Activated naive CD8-positive, alpha-beta T cell (primary cell): Measurements from ENCODE around the gene EDN2.

ENCODE experiments used
- H3K27ac Mint-ChIP-seq: one replicate; pipeline ENCODE4 v1.8.0; 2021; ENCODE audit warnings: mixed read lengths
- H3K27me3 Mint-ChIP-seq: one replicate; pipeline ENCODE4 v1.8.0; 2021; ENCODE audit warnings: mixed read lengths
- H3K36me3 Mint-ChIP-seq: one replicate; pipeline ENCODE4 v1.8.0; 2021; ENCODE audit warnings: mixed read lengths
- H3K4me1 Mint-ChIP-seq: one replicate; pipeline ENCODE4 v1.8.0; 2021; ENCODE audit warnings: low read depth, mixed read lengths
- H3K4me3 Mint-ChIP-seq: one replicate; pipeline ENCODE4 v1.8.0; 2021; ENCODE audit warnings: mild to moderate bottlenecking, mixed read lengths
- H3K9me3 Mint-ChIP-seq: one replicate; pipeline ENCODE4 v1.8.0; 2021; ENCODE audit warnings: low read depth, mixed read lengths

EDN2 gene

GRCh38 chr1:41510531-41511238, 26.2 kb upstream of the EDN2 start:
- H3K4me1 Mint-ChIP-seq: no peaks in the 10 kb centered on the region
- H3K9me3 Mint-ChIP-seq: no peaks in the 10 kb centered on the region
- no peak overlapping the region for H3K27ac Mint-ChIP-seq
- no peak overlapping the region for H3K4me3 Mint-ChIP-seq
- H3K27me3 Mint-ChIP-seq: no peaks in the 10 kb centered on the region
- H3K36me3 Mint-ChIP-seq: peaks cover 9% of the 10 kb centered on the region

- Mint-ChIP-seq H3K9me3 (no peaks in the 10 kb centered on the region), H3K27ac (peak overlapping the region; percentile 41), H3K36me3 (peaks cover 9% of the 10 kb centered on the region)
These were observed 24.8 kb upstream of the EDN2 start for GRCh38 chr1:41509270-41509671.

GRCh38 chr1:41508290-41508689, 23.8 kb upstream of the EDN2 start:
- Mint-ChIP-seq H3K36me3 (peaks cover 7% of the 10 kb centered on the region), H3K27me3 (no peaks in the 10 kb centered on the region), H3K27ac (no peak overlapping the region), H3K4me3 (no peak overlapping the region), H3K9me3 (no peaks in the 10 kb centered on the region), H3K4me1 (no peaks in the 10 kb centered on the region)

More at GRCh38 chr1:41509270-41509671, 24.8 kb upstream of the EDN2 start:
- Mint-ChIP-seq H3K4me1 (no peaks in the 10 kb centered on the region), H3K4me3 (no peak overlapping the region), H3K27me3 (no peaks in the 10 kb centered on the region)

GRCh38 chr1:41507836-41508235, 23.4 kb upstream of the EDN2 start:
- H3K4me1 Mint-ChIP-seq: no peaks in the 10 kb centered on the region
- H3K27me3 Mint-ChIP-seq: no peaks in the 10 kb centered on the region

GRCh38 chr1:41507110-41507720, 22.7 kb upstream of the EDN2 start:
- Mint-ChIP-seq H3K27me3 (no peaks in the 10 kb centered on the region), H3K4me3 (no peak overlapping the region), H3K4me1 (no peaks in the 10 kb centered on the region), H3K27ac (peak overlapping the region; percentile 64), H3K9me3 (no peaks in the 10 kb centered on the region), H3K36me3 (peaks cover 7% of the 10 kb centered on the region)

More at GRCh38 chr1:41507836-41508235, 23.4 kb upstream of the EDN2 start:
- no peak overlapping the region for H3K4me3 Mint-ChIP-seq
- H3K36me3 Mint-ChIP-seq: peaks cover 7% of the 10 kb centered on the region
- no peaks in the 10 kb centered on the region for H3K9me3 Mint-ChIP-seq
- peak overlapping the region; percentile 64 for H3K27ac Mint-ChIP-seq

GRCh38 chr1:41504114-41505035, 19.9 kb upstream of the EDN2 start:
- H3K27ac Mint-ChIP-seq: peak overlapping the region; percentile 23
- H3K9me3 Mint-ChIP-seq: no peaks in the 10 kb centered on the region
- H3K4me1 Mint-ChIP-seq: no peaks in the 10 kb centered on the region
- no peak overlapping the region for H3K4me3 Mint-ChIP-seq
- no peaks in the 10 kb centered on the region for H3K27me3 Mint-ChIP-seq
- no peaks in the 10 kb centered on the region for H3K36me3 Mint-ChIP-seq

- Mint-ChIP-seq H3K9me3 (no peaks in the 10 kb centered on the region), H3K36me3 (no peaks in the 10 kb centered on the region), H3K4me3 (no peak overlapping the region), H3K27me3 (no peaks in the 10 kb centered on the region), H3K27ac (no peak overlapping the region), H3K4me1 (no peaks in the 10 kb centered on the region)
These were observed 19.1 kb upstream of the EDN2 start for GRCh38 chr1:41503538-41504113.

- Mint-ChIP-seq H3K4me1 (no peaks in the 10 kb centered on the region), H3K9me3 (no peaks in the 10 kb centered on the region), H3K36me3 (no peaks in the 10 kb centered on the region), H3K27me3 (no peaks in the 10 kb centered on the region), H3K27ac (no peak overlapping the region), H3K4me3 (no peak overlapping the region)
These were observed 18.4 kb upstream of the EDN2 start for GRCh38 chr1:41502912-41503311.

GRCh38 chr1:41501581-41501980, 17.1 kb upstream of the EDN2 start:
- H3K27ac Mint-ChIP-seq: no peak overlapping the region
- H3K27me3 Mint-ChIP-seq: no peaks in the 10 kb centered on the region
- no peaks in the 10 kb centered on the region for H3K9me3 Mint-ChIP-seq
- H3K36me3 Mint-ChIP-seq: no peaks in the 10 kb centered on the region
- H3K4me1 Mint-ChIP-seq: no peaks in the 10 kb centered on the region
- H3K4me3 Mint-ChIP-seq: no peak overlapping the region

- Mint-ChIP-seq H3K4me3 (no peak overlapping the region), H3K36me3 (no peaks in the 10 kb centered on the region), H3K9me3 (no peaks in the 10 kb centered on the region), H3K27ac (no peak overlapping the region), H3K27me3 (no peaks in the 10 kb centered on the region), H3K4me1 (no peaks in the 10 kb centered on the region)
These were observed 16.5 kb upstream of the EDN2 start for GRCh38 chr1:41500781-41501518.

- Mint-ChIP-seq H3K27ac (no peak overlapping the region), H3K36me3 (no peaks in the 10 kb centered on the region), H3K4me3 (no peak overlapping the region), H3K9me3 (no peaks in the 10 kb centered on the region), H3K27me3 (no peaks in the 10 kb centered on the region), H3K4me1 (peaks cover 5% of the 10 kb centered on the region)
These were observed 15.9 kb upstream of the EDN2 start for GRCh38 chr1:41500378-41500777.

GRCh38 chr1:41499591-41499990, 15.1 kb upstream of the EDN2 start:
- peaks cover 5% of the 10 kb centered on the region for H3K4me1 Mint-ChIP-seq
- no peak overlapping the region for H3K4me3 Mint-ChIP-seq
- no peak overlapping the region for H3K27ac Mint-ChIP-seq
- H3K27me3 Mint-ChIP-seq: peaks cover 2% of the 10 kb centered on the region
- H3K36me3 Mint-ChIP-seq: no peaks in the 10 kb centered on the region
- no peaks in the 10 kb centered on the region for H3K9me3 Mint-ChIP-seq

GRCh38 chr1:41498804-41499203, 14.3 kb upstream of the EDN2 start:
- Mint-ChIP-seq H3K27me3 (peaks cover 2% of the 10 kb centered on the region), H3K27ac (no peak overlapping the region), H3K4me3 (no peak overlapping the region), H3K9me3 (no peaks in the 10 kb centered on the region), H3K4me1 (peaks cover 5% of the 10 kb centered on the region), H3K36me3 (no peaks in the 10 kb centered on the region)

GRCh38 chr1:41498391-41498790, 13.9 kb upstream of the EDN2 start:
- Mint-ChIP-seq H3K9me3 (no peaks in the 10 kb centered on the region), H3K4me3 (no peak overlapping the region), H3K4me1 (peaks cover 5% of the 10 kb centered on the region), H3K27me3 (peaks cover 2% of the 10 kb centered on the region), H3K27ac (no peak overlapping the region), H3K36me3 (no peaks in the 10 kb centered on the region)
